Fibroblast of villous mesenchyme (primary cell): Measurements from ENCODE around the gene PLPPR1. TPM values are rescaled to one million over a fixed set of nuclear protein-coding genes. Genes with fewer than 3 reads are reported as not detected.

Experiments
- DNase-seq: peaks from one replicate; pipeline ENCODE4 v3.0.0-alpha.2; 2010; ENCODE audit warnings: low read depth
- H3K4me3 ChIP-seq: 2 replicates; pipeline ENCODE4 v1.5.1; 2011; ENCODE audit warnings: low read depth, mild to moderate bottlenecking, low read length
- total RNA-seq: library from RNA; depleted of rRNA; stranded (reverse); fragments of >200 nt; gene quantifications from 2 replicates; pipeline ENCODE4 v1.2.3, GENCODE V29; 2012
- TF ChIP-seq, protein P1 (sequence below): IDR thresholded peaks from 2 replicates; pipeline ENCODE4 v1.5.1; 2012; ENCODE audit warnings: low read depth, mild to moderate bottlenecking, low read length; ENCODE audit not compliant: insufficient read depth

Gene PLPPR1
- total RNA-seq, 1 donor, result not detected

DNA sequence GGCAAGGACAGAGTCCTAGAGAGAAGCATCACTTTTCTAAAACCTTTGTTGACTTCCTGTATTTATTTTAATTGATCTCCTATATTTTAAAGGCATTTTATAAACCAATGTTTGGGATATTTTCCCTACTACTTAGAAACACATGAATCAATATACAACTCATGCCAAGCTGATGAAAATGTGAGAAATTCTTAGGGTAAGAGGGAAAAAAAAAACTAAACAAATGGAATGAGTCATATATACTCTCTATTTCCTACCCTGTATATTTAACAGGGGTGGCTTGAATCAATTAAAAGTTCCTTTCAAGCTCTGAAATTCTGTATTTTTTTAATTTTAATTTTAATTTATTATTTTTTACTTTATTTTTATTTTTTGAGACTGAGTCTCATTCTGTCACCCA lies 336.7 kb downstream of the PLPPR1 start:
- TF ChIP-seq, protein P1, sequence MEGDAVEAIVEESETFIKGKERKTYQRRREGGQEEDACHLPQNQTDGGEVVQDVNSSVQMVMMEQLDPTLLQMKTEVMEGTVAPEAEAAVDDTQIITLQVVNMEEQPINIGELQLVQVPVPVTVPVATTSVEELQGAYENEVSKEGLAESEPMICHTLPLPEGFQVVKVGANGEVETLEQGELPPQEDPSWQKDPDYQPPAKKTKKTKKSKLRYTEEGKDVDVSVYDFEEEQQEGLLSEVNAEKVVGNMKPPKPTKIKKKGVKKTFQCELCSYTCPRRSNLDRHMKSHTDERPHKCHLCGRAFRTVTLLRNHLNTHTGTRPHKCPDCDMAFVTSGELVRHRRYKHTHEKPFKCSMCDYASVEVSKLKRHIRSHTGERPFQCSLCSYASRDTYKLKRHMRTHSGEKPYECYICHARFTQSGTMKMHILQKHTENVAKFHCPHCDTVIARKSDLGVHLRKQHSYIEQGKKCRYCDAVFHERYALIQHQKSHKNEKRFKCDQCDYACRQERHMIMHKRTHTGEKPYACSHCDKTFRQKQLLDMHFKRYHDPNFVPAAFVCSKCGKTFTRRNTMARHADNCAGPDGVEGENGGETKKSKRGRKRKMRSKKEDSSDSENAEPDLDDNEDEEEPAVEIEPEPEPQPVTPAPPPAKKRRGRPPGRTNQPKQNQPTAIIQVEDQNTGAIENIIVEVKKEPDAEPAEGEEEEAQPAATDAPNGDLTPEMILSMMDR, result no peak
- H3K4me3 ChIP-seq, result no peak overlapping the region
- DNase-seq, result peak; percentile 4

DNA sequence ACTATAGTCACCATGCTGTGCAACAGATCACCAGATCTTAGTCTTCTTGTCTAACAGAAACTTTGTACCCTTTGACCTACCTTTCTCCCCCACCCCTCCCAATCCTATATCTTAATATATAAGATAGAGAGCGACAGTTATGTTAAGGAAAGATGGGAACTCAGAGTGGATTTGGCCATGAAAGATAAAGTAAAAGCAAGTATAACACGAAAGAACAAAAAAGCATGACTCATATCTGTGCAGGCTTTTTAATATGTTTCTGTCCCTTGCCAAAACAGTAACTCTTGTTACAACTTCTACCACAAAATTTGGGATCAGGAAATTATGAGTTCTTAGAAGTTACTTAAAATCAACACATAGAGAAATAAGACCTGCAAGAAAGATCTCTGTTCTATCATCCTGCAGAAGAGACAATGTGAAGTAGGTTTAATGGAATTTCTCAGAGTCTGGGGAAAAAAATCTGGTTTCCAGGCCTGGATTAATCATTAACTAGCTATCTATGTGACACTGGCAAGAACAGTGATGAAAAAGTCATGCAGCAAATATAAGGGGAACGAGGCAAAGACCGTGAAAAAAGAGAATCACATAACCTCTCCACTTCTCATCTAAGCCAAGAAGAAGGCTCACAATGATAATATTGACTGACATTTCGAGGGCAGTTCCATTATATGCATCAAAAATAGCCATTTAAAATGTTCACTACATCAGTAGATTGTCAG lies 337.7 kb downstream of the PLPPR1 start:
- TF ChIP-seq, protein P1, result no peak
- H3K4me3 ChIP-seq, result no peak overlapping the region
- DNase-seq, result peak; percentile 3

DNA sequence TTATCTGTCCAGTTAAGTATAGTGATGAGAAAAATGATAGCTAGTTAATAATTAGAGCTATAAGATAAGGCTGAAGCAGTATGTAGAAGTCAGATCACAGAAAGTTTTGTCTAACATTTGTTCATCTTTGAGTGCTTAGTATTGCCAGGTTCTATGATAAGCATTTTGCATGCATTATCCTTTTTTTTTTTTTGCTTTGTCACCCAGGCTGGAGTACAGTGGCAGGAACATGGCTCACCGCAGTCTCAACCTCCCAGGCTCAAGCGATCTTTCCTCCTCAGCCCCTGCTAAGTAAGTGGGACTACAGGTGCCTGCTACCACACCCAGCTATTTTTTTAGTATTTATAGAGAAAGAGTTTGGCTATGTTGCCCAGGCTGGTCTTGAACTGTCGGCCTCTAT lies 338.8 kb downstream of the PLPPR1 start:
- TF ChIP-seq, protein P1, result no peak
- H3K4me3 ChIP-seq, result no peak overlapping the region
- DNase-seq, result no peak

DNA sequence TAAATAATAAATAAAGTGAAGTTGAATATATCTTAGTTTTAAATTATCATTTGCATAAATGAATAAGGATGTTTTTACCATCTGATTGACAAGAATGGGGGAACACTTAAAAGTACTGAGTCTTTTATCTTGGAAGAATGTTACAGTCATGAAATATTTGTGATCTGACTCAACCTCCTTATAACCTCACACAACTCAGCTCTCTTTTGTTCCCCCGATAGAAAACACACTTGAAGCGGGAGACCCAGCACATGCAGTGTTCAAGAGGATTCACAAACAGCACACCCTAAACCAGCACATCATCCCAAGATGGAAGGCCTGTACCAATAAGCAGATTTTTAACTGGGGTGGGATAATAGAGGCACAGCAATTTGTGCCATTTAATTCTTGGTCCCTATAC lies 340.8 kb downstream of the PLPPR1 start:
- H3K4me3 ChIP-seq, result no peak overlapping the region
- TF ChIP-seq, protein P1, result no peak
- no peak for DNase-seq

DNA sequence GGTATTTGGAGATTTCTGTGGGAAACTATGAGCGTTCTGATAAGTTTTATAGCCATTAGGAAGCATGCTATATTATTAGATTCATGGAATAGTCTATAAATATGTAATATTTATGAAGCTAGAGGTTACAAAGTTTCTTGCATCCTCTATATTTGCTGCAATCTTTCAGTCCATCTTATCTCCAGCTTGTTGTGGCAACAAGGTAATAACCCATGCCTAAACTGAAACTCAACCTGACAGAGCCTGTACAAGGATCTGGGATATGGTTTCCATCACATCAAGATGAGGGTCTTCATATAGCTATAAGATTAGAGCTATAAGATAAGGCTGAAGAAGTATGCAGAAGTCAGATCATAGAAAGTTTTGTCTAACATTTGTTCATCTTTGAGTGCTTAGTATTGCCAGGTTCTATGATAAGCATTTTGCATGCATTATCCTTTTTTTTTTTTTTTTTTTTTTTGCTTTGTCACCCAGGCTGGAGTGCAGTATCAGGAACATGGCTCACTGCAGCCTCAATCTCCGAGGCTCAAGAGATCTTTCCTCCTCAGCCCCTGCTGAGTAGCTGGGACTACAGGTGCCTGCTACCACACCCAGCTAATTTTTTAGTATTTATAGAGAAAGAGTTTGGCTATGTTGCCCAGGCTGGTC lies 341.5 kb downstream of the PLPPR1 start:
- TF ChIP-seq, protein P1, result no peak
- DNase-seq, result no peak
- H3K4me3 ChIP-seq, result no peak overlapping the region

DNA sequence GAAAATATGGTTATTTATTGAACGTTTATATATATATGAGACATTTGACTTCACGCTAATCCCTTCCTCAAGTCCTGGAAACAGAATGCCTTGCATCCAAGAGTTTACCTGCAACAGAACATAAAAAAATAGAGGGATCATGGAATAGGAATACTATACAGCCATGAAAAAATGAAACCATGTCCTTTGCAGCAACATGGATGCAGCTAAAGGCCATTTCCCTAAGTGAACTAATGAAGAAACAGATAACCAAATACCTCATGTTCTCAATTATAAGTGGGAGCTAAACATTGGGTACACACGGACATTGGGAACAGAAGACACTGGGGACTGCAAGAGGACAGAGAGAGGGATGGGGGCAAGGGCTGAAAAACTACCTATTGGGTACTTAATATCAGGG lies 343.3 kb downstream of the PLPPR1 start:
- DNase-seq, result no peak
- no peak overlapping the region for H3K4me3 ChIP-seq
- TF ChIP-seq, protein P1, result no peak
